ENCODE data around the gene COL4A1. TPM values are rescaled to one million over a fixed set of nuclear protein-coding genes. Genes with fewer than 3 reads are reported as not detected.

COL4A1 gene
- total and polyA plus RNA-seq, 4 donors: 73.3 to 910 (median 472) TPM

DNA sequence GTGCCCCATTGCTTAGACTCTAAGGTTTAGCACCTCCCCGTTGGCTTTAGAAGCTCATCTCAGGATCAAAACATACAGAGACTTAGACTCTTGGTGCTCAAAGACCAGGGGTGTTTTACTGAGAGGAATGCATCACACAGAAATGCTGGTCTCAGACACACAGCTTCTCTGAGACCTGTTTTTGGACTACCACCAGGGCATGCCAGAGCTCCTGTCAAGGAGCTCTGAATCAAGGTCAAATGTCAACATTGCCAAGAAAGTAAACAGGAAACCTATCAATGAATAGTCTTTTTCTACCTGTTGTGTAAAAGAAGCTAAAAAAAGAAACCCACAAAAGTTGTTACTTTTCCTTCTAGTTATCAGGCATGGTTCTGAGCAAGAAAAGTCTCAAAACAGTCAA lies 149.2 kb downstream of the COL4A1 start:
- no peaks in the 10 kb centered on the region for H3K9me3 ChIP-seq (ENCODE audit: control insufficient read depth, low read length)
- no peaks in the 10 kb centered on the region for H3K4me1 ChIP-seq (ENCODE audit: control insufficient read depth in 1 of 2, insufficient read depth in 2 of 2, low read length in 2 of 2)
- peaks cover 15% of the 10 kb centered on the region in 2 donors for H3K36me3 ChIP-seq (ENCODE audit: control insufficient read depth in 1 of 2, insufficient read depth in 2 of 2, low read length in 1 of 2)
- ATAC-seq (ENCODE audit: low FRiP score) (no peak), DNase-seq (no peak)
- H3K27ac ChIP-seq (ENCODE audit: low read depth in 1 of 2, low read length in 2 of 2): peak overlapping the region in 1 of 2 donors; percentile 28
- intact Hi-C loops (cut with DNase I): no loop called here
- no peaks in the 10 kb centered on the region for H3K27me3 ChIP-seq (ENCODE audit: control insufficient read depth in 1 of 2, insufficient read depth in 2 of 2, low read length in 1 of 2)
- no peak overlapping the region for H3K4me3 ChIP-seq (ENCODE audit: low read length in 2 of 2)
- 50 to 67% methylated on average over 1 of the region's 1 CpG for WGBS, 2 donors

GRCh38 chr13:110156301-110157049 lies 150.5 kb downstream of the COL4A1 start:
- H3K36me3 ChIP-seq (ENCODE audit: control insufficient read depth in 1 of 2, insufficient read depth in 2 of 2, low read length in 1 of 2): peaks cover 12 to 15% of the 10 kb centered on the region in 2 donors
- H3K9me3 ChIP-seq (ENCODE audit: control insufficient read depth, low read length): no peaks in the 10 kb centered on the region
- H3K27me3 ChIP-seq (ENCODE audit: control insufficient read depth in 1 of 2, insufficient read depth in 2 of 2, low read length in 1 of 2): no peaks in the 10 kb centered on the region
- peak overlapping the region in 1 of 2 donors; percentile 1 for H3K27ac ChIP-seq (ENCODE audit: low read depth in 1 of 2, low read length in 2 of 2)
- WGBS, 2 donors: 50 to 58% methylated on average over 5 of the region's 5 CpGs
- ATAC-seq (ENCODE audit: low FRiP score) (no peak), DNase-seq (no peak)
- H3K4me1 ChIP-seq (ENCODE audit: control insufficient read depth in 1 of 2, insufficient read depth in 2 of 2, low read length in 2 of 2): no peaks in the 10 kb centered on the region
- intact Hi-C loops (cut with DNase I): no loop called here
- no peak overlapping the region for H3K4me3 ChIP-seq (ENCODE audit: low read length in 2 of 2)

GRCh38 chr13:110155072-110155471 lies 151.9 kb downstream of the COL4A1 start:
- no peak for ATAC-seq (ENCODE audit: low FRiP score)
- H3K27ac ChIP-seq (ENCODE audit: low read depth in 1 of 2, low read length in 2 of 2): no peak overlapping the region
- intact Hi-C loops (cut with DNase I): no loop called here

DNA sequence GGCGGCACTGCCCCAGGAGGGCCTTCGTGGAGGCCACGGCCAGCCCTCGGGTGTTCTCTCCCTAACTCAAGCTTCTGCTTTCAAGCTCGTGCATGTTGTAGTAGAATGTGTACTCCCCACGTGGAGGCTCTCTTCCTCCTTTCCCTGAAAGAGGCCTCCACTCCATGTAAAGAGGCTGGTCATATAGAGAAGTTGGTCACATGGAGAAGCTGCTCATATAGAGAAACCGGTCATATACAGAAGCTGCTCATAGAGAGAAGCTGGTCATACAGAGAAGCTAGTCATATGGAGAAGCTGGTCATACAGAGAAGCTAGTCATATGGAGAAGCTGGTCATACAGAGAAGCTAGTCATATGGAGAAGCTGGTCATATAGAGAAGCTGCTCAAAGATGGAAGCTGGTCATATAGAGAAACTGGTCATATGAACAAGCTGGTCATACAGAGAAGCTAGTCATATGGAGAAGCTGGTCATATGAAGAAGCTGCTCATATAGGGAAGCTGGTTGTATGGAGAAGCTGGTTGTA lies 152.5 kb downstream of the COL4A1 start:
- H3K36me3 ChIP-seq (ENCODE audit: control insufficient read depth in 1 of 2, insufficient read depth in 2 of 2, low read length in 1 of 2): peaks cover 11 to 18% of the 10 kb centered on the region in 2 donors
- intact Hi-C loops (cut with DNase I): no loop called here
- WGBS, 2 donors: 72 to 75% methylated on average over 7 of the region's 7 CpGs
- no peaks in the 10 kb centered on the region for H3K27me3 ChIP-seq (ENCODE audit: control insufficient read depth in 1 of 2, insufficient read depth in 2 of 2, low read length in 1 of 2)
- no peak overlapping the region for H3K4me3 ChIP-seq (ENCODE audit: low read length in 2 of 2)
- H3K27ac ChIP-seq (ENCODE audit: low read depth in 1 of 2, low read length in 2 of 2): no peak overlapping the region
- H3K4me1 ChIP-seq (ENCODE audit: control insufficient read depth in 1 of 2, insufficient read depth in 2 of 2, low read length in 2 of 2): no peaks in the 10 kb centered on the region
- DNase-seq (no peak), ATAC-seq (ENCODE audit: low FRiP score) (no peak)
- no peaks in the 10 kb centered on the region for H3K9me3 ChIP-seq (ENCODE audit: control insufficient read depth, low read length)

More at GRCh38 chr13:110155072-110155471, 151.9 kb downstream of the COL4A1 start:
- Histone ChIP-seq H3K4me1 (ENCODE audit: control insufficient read depth in 1 of 2, insufficient read depth in 2 of 2, low read length in 2 of 2) (no peaks in the 10 kb centered on the region), H3K27me3 (ENCODE audit: control insufficient read depth in 1 of 2, insufficient read depth in 2 of 2, low read length in 1 of 2) (no peaks in the 10 kb centered on the region), H3K9me3 (ENCODE audit: control insufficient read depth, low read length) (no peaks in the 10 kb centered on the region), H3K4me3 (ENCODE audit: low read length in 2 of 2) (no peak overlapping the region), H3K36me3 (ENCODE audit: control insufficient read depth in 1 of 2, insufficient read depth in 2 of 2, low read length in 1 of 2) (peaks cover 13 to 18% of the 10 kb centered on the region in 2 donors)
- 93 to 95% methylated on average over 14 of the region's 14 CpGs for WGBS, 2 donors
- no peak for DNase-seq

DNA sequence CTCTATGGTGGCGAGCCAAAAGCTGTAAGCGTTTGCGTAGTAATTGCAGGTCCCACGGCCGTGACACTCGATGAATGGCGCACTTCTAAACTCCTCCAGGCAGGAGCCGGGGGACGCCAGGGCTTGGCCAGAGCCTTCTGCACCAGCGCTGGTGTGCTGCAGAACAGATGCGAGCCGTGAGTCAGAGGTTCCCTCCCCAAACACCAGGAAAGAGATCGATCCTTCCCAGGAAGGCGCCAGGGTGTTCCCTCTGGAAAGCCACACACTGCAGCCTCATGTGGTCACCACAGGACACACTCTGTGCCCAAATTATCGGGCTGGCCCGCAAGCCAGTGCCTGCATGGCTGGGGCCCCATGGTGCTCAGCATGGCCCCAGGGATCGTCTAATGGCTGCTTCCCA lies 154.6 kb downstream of the COL4A1 start:
- WGBS, 2 donors: 85 to 91% methylated on average over 17 of the region's 17 CpGs
- Histone ChIP-seq H3K36me3 (ENCODE audit: control insufficient read depth in 1 of 2, insufficient read depth in 2 of 2, low read length in 1 of 2) (peaks cover 8 to 17% of the 10 kb centered on the region in 2 donors), H3K27me3 (ENCODE audit: control insufficient read depth in 1 of 2, insufficient read depth in 2 of 2, low read length in 1 of 2) (no peaks in the 10 kb centered on the region), H3K9me3 (ENCODE audit: control insufficient read depth, low read length) (no peaks in the 10 kb centered on the region), H3K4me3 (ENCODE audit: low read length in 2 of 2) (no peak overlapping the region), H3K4me1 (ENCODE audit: control insufficient read depth in 1 of 2, insufficient read depth in 2 of 2, low read length in 2 of 2) (no peaks in the 10 kb centered on the region), H3K27ac (ENCODE audit: low read depth in 1 of 2, low read length in 2 of 2) (no peak overlapping the region)
- ATAC-seq (ENCODE audit: low FRiP score) (no peak), DNase-seq (no peak)
- intact Hi-C loops (cut with DNase I): no loop called here

DNA sequence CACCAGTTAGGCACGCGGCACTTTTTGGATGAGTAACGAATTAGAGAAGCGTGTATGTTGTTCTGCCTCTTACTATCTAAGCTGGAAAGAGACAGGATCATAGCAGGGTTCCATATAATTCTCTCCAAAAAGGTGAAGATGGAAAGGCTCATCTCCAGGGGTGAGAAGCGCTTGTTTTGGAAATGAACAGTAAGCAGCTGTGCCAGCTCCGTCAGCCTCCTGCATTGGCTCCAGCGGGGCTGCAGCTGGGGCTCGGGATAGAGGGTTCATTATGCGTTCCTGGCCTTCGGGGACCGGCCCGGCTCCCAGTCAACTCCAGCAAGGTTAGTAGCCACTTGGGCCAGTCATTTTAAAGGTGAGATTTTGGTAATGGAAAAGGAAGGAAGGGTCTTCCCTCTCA lies 155.5 kb downstream of the COL4A1 start:
- peaks cover 5 to 17% of the 10 kb centered on the region in 2 donors for H3K36me3 ChIP-seq (ENCODE audit: control insufficient read depth in 1 of 2, insufficient read depth in 2 of 2, low read length in 1 of 2)
- no peak overlapping the region for H3K27ac ChIP-seq (ENCODE audit: low read depth in 1 of 2, low read length in 2 of 2)
- no peak for DNase-seq
- no peak overlapping the region for H3K4me3 ChIP-seq (ENCODE audit: low read length in 2 of 2)
- H3K9me3 ChIP-seq (ENCODE audit: control insufficient read depth, low read length): no peaks in the 10 kb centered on the region
- WGBS, 2 donors: 87% methylated on average over 12 of the region's 12 CpGs
- intact Hi-C loops (cut with DNase I): no loop called here
- ATAC-seq (ENCODE audit: low FRiP score): no peak
- no peaks in the 10 kb centered on the region for H3K27me3 ChIP-seq (ENCODE audit: control insufficient read depth in 1 of 2, insufficient read depth in 2 of 2, low read length in 1 of 2)
- no peaks in the 10 kb centered on the region for H3K4me1 ChIP-seq (ENCODE audit: control insufficient read depth in 1 of 2, insufficient read depth in 2 of 2, low read length in 2 of 2)

DNA sequence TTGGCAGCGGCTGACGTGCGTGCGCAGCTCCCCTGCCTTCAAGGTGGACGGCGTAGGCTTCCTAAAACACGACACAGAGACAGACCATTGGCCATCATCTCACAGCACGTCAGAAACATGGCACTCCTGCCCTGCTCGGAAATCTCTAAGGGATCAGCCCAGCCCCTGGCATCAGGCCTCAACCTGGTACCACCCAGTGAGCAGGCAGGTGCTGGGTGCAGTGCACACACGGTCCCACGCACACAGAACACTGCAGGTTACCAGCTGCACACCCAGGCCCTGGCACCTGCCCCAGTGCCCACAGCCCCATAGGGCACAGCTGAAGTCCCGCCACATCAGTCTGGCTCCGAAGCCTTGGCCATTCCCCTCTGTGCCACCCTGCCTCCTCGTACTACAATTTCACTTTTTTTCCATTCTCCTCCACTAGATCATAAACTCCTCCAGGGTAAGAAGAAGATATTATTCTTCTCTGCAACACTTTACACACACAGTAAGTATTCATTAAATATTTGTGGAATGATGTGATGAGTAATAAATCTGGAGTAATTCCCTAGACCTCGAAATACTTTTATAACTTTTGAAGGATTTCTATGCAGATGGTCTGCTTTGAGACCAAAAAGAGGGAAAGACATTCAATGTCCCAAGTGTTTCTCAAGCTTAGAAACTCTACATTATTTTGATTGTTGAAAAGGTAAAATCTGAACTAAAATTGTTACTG lies 156.4 kb downstream of the COL4A1 start:
- DNase-seq (no peak), ATAC-seq (ENCODE audit: low FRiP score) (peak; percentile 30)
- Histone ChIP-seq H3K27ac (ENCODE audit: low read depth in 1 of 2, low read length in 2 of 2) (no peak overlapping the region), H3K9me3 (ENCODE audit: control insufficient read depth, low read length) (no peaks in the 10 kb centered on the region), H3K27me3 (ENCODE audit: control insufficient read depth in 1 of 2, insufficient read depth in 2 of 2, low read length in 1 of 2) (no peaks in the 10 kb centered on the region), H3K36me3 (ENCODE audit: control insufficient read depth in 1 of 2, insufficient read depth in 2 of 2, low read length in 1 of 2) (peaks cover 5 to 17% of the 10 kb centered on the region in 2 donors), H3K4me3 (ENCODE audit: low read length in 2 of 2) (no peak overlapping the region), H3K4me1 (ENCODE audit: control insufficient read depth in 1 of 2, insufficient read depth in 2 of 2, low read length in 2 of 2) (no peaks in the 10 kb centered on the region)
- intact Hi-C loops (cut with DNase I): no loop called here
- WGBS, 2 donors: 80 to 84% methylated on average over 15 of the region's 15 CpGs

DNA sequence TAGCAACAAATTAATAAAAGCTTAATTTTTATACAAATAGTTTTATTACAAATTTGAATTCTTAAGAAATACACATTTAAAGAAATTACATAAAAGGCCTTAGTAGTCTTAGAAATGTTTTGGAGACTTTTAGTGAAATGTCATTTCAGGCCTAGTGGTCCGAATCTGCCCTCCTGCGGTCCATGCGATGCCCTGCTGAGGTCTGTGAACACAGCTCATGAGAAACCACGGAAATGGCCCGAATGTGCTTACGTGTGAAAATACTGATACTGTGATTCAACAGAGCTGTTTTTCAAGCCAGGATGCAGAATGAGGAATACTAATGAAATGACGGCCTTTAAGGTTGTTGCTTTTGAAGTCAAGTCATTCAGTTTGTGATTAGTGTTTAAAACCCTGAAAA lies 157.9 kb downstream of the COL4A1 start:
- ATAC-seq (ENCODE audit: low FRiP score) (no peak), DNase-seq (no peak)
- Histone ChIP-seq H3K27ac (ENCODE audit: low read depth in 1 of 2, low read length in 2 of 2) (no peak overlapping the region), H3K9me3 (ENCODE audit: control insufficient read depth, low read length) (no peaks in the 10 kb centered on the region), H3K36me3 (ENCODE audit: control insufficient read depth in 1 of 2, insufficient read depth in 2 of 2, low read length in 1 of 2) (peaks cover 5 to 15% of the 10 kb centered on the region in 2 donors), H3K27me3 (ENCODE audit: control insufficient read depth in 1 of 2, insufficient read depth in 2 of 2, low read length in 1 of 2) (no peaks in the 10 kb centered on the region), H3K4me3 (ENCODE audit: low read length in 2 of 2) (no peak overlapping the region), H3K4me1 (ENCODE audit: control insufficient read depth in 1 of 2, insufficient read depth in 2 of 2, low read length in 2 of 2) (no peaks in the 10 kb centered on the region)
- intact Hi-C loops (cut with DNase I): no loop called here
- WGBS, 2 donors: 86 to 87% methylated on average over 7 of the region's 7 CpGs

Measured in aorta (tissue), 5 donors.